Nephron (organoid): ENCODE data around the gene SMIM28.

Experiments used
- H3K27ac Mint-ChIP-seq, 3 experiments: 2 replicates each; pipeline ENCODE4 v1.8.0; 2020; ENCODE audit warnings: mixed read lengths in 3 of 3, mild to moderate bottlenecking in 2 of 3, moderate library complexity in 1 of 3
- H3K27me3 Mint-ChIP-seq: 2 replicates; pipeline ENCODE4 v1.8.0; 2021; ENCODE audit warnings: low read depth, mild to moderate bottlenecking, moderate library complexity, mixed read lengths
- H3K36me3 Mint-ChIP-seq: 2 replicates; pipeline ENCODE4 v1.8.0; 2020; ENCODE audit warnings: low read depth, mixed read lengths
- H3K4me1 Mint-ChIP-seq: 2 replicates; pipeline ENCODE4 v1.8.0; 2020; ENCODE audit warnings: mixed read lengths
- H3K4me3 Mint-ChIP-seq, 3 experiments: 2 replicates each; pipeline ENCODE4 v1.8.0; 2020; ENCODE audit warnings: mild to moderate bottlenecking in 3 of 3, mixed read lengths in 3 of 3, moderate library complexity in 2 of 3
- H3K9me3 Mint-ChIP-seq: 2 replicates; pipeline ENCODE4 v1.8.0; 2020; ENCODE audit warnings: mixed read lengths
- TF ChIP-seq, protein P1 (sequence below), 3 experiments: fragments of 200-600 bp; sonication (generic); IDR thresholded peaks; one replicate each; pipeline ENCODE4 v1.5.0; 2021; ENCODE audit warnings: antibody characterized with exemption in 3 of 3; ENCODE audit not compliant: unreplicated experiment in 3 of 3

The SMIM28 gene

GRCh38 chr6:138432063-138432356 is 54.3 kb downstream of the SMIM28 start:
- Mint-ChIP-seq H3K27me3 (no peaks in the 10 kb centered on the region), H3K9me3 (no peaks in the 10 kb centered on the region), H3K4me3 (no peak overlapping the region), H3K27ac (no peak overlapping the region), H3K4me1 (peaks cover 28% of the 10 kb centered on the region), H3K36me3 (peaks cover 10% of the 10 kb centered on the region)
- TF ChIP-seq, protein P1, sequence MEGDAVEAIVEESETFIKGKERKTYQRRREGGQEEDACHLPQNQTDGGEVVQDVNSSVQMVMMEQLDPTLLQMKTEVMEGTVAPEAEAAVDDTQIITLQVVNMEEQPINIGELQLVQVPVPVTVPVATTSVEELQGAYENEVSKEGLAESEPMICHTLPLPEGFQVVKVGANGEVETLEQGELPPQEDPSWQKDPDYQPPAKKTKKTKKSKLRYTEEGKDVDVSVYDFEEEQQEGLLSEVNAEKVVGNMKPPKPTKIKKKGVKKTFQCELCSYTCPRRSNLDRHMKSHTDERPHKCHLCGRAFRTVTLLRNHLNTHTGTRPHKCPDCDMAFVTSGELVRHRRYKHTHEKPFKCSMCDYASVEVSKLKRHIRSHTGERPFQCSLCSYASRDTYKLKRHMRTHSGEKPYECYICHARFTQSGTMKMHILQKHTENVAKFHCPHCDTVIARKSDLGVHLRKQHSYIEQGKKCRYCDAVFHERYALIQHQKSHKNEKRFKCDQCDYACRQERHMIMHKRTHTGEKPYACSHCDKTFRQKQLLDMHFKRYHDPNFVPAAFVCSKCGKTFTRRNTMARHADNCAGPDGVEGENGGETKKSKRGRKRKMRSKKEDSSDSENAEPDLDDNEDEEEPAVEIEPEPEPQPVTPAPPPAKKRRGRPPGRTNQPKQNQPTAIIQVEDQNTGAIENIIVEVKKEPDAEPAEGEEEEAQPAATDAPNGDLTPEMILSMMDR (IDR thresholded peaks at IDR 0.05; ENCODE audit: unreplicated experiment in 3 of 3): no peak
